K562 (cell line): ENCODE results near the gene ERC2. TPM values are rescaled to one million over a fixed set of nuclear protein-coding genes. Genes with fewer than 3 reads are reported as not detected.

ENCODE experiments used
- ATAC-seq: fragments of 200-7000 bp; cut with Tn5 transposase; 3 replicates; pipeline ENCODE4 v1.9.1; 2020; ENCODE audit warnings: moderate library complexity
- BruUV-seq: library from RNA; stranded (reverse); fragments of 400-500 nt; replicated peaks from 2 replicates; lab custom pipeline; 2021; lab: Mats Ljungman, UMichigan
- CTCF ChIA-PET: fragments of 300-600 bp; formaldehyde crosslinking; extraction: SDS; loops from one replicate; lab custom pipeline; 2021; ENCODE audit warnings: low intra/inter-chr PET ratio; lab: Yijun Ruan, JAX
- POLR2A ChIA-PET: fragments of 300-600, 350-650 bp; sonication (Branson Sonifier 250); formaldehyde crosslinking; extraction: SDS; loops from one replicate; lab custom pipeline; 2021; ENCODE audit warnings: antibody characterized with exemption, inconsistent platforms; lab: Yijun Ruan, JAX
- DNase-seq, 4 experiments: peaks; one replicate each; pipeline versions ENCODE4 v3.0.0 to v3.0.0-alpha.2; 2011 to 2018; ENCODE audit warnings: low spot score in 3 of 4, mixed read lengths in 3 of 4; ENCODE audit errors: extremely low read depth in 1 of 4
- FAIRE-seq: peaks from 2 replicates; lab custom pipeline; 2011; peaks lifted over from hg19 to GRCh38; lab: Jason Lieb, UNC
- H2AFZ ChIP-seq: 2 replicates; pipeline ENCODE4 v1.6.0; 2011; ENCODE audit warnings: low read depth, low read length, control low read depth, inconsistent platforms
- H3K27ac ChIP-seq: fragments of 200-600 bp; 3 replicates; pipeline ENCODE4 v1.8.0; 2011; ENCODE audit warnings: low read depth, mild to moderate bottlenecking, control low read depth, inconsistent platforms, low read length, moderate library complexity, mixed read lengths; ENCODE audit errors: extremely low read depth
- H3K27me3 ChIP-seq, 2 experiments: fragments of 300-600 bp in 1 of 2; 2 replicates in 1 of 2; 3 replicates in 1 of 2; pipeline versions ENCODE4 v1.6.0 to v1.8.0; 2011; ENCODE audit warnings: inconsistent platforms in 2 of 2, low read length in 2 of 2, mild to moderate bottlenecking in 1 of 2, mixed read lengths in 1 of 2, moderate library complexity in 1 of 2; ENCODE audit not compliant: control insufficient read depth in 2 of 2, insufficient read depth in 2 of 2
- H3K36me3 ChIP-seq: fragments of 300-600 bp; 3 replicates; pipeline ENCODE4 v1.8.0; 2011; ENCODE audit warnings: mild to moderate bottlenecking, low read length, inconsistent platforms; ENCODE audit not compliant: control insufficient read depth, insufficient read depth
- H3K4me1 ChIP-seq, 2 experiments: fragments of 200-600 bp in 1 of 2; replicated peaks in 1 of 2; 2 replicates in 1 of 2; 3 replicates in 1 of 2; pipeline versions ENCODE4 v1.5.1 to v1.8.0; 2011; ENCODE audit warnings: inconsistent platforms in 2 of 2, low read length in 2 of 2, mild to moderate bottlenecking in 1 of 2, mixed read lengths in 1 of 2, moderate library complexity in 1 of 2; ENCODE audit not compliant: control insufficient read depth in 2 of 2, insufficient read depth in 2 of 2
- H3K4me2 ChIP-seq: 2 replicates; pipeline ENCODE4 v1.6.1; 2011; ENCODE audit warnings: low read length, control low read depth, inconsistent platforms, mixed read lengths; ENCODE audit not compliant: insufficient read depth
- H3K4me3 ChIP-seq: fragments of 200-600 bp; sonication (generic), shearing (Covaris generic); 2 replicates; pipeline ENCODE4 v1.5.1; 2016; ENCODE audit warnings: control low read depth, inconsistent platforms
- H3K79me2 ChIP-seq: fragments of 200-600 bp; 3 replicates; pipeline ENCODE4 v1.8.0; 2011; ENCODE audit warnings: low read length, inconsistent platforms; ENCODE audit not compliant: control insufficient read depth, insufficient read depth
- H3K9ac ChIP-seq, 2 experiments: 2 replicates each; pipeline versions ENCODE4 v1.6.0 to v1.6.1; 2011; ENCODE audit warnings: low read depth in 2 of 2, low read length in 2 of 2, control low read depth in 1 of 2, inconsistent platforms in 1 of 2, mild to moderate bottlenecking in 1 of 2, mixed read lengths in 1 of 2; ENCODE audit not compliant: insufficient read depth in 1 of 2
- H3K9me1 ChIP-seq: one replicate; pipeline ENCODE4 v1.6.0; 2011; ENCODE audit warnings: inconsistent platforms, mild to moderate bottlenecking, low read length, moderate library complexity; ENCODE audit not compliant: control insufficient read depth, insufficient read depth
- H3K9me3 ChIP-seq: replicated peaks from 2 replicates; pipeline ENCODE4 v1.5.1; 2011; ENCODE audit warnings: low read depth, low read length, inconsistent platforms; ENCODE audit not compliant: control insufficient read depth, insufficient read depth
- H4K20me1 ChIP-seq: replicated peaks from 2 replicates; pipeline ENCODE4 v1.6.1; 2011; ENCODE audit warnings: low read length, inconsistent platforms, mixed read lengths; ENCODE audit not compliant: control insufficient read depth, insufficient read depth
- ETV5 ChIP-seq: sonication (generic); formaldehyde crosslinking; IDR thresholded peaks from 2 replicates; pipeline ENCODE4 v1.4.0; 2020; ENCODE audit warnings: low read depth, mild to moderate bottlenecking, missing genetic modification reagents
- GABPB1 ChIP-seq: sonication (generic); formaldehyde crosslinking; IDR thresholded peaks from 2 replicates; pipeline ENCODE4 v1.8.0; 2022; ENCODE audit warnings: mild to moderate bottlenecking, missing genetic modification reagents
- HEY1 ChIP-seq: fragments of 250-450 bp; sonication (Bioruptor Pico); IDR thresholded peaks from 2 replicates; pipeline ENCODE4 v1.5.0; 2020; ENCODE audit warnings: mild to moderate bottlenecking, moderate library complexity, borderline replicate concordance
- KHSRP ChIP-seq: fragments of 450-650 bp; IDR thresholded peaks from 2 replicates; pipeline ENCODE4 v1.6.1; 2017
- MCM5 ChIP-seq: fragments of 450-650 bp; IDR thresholded peaks from 2 replicates; pipeline ENCODE4 v1.6.1; 2016; ENCODE audit warnings: low read depth
- MED1 ChIP-seq: sonication (generic); formaldehyde crosslinking; IDR thresholded peaks from 2 replicates; pipeline ENCODE4 v1.8.1; 2023; ENCODE audit warnings: missing genetic modification reagents, borderline replicate concordance
- NBN ChIP-seq: fragments of 450-650 bp; IDR thresholded peaks from 2 replicates; pipeline ENCODE4 v1.6.1; 2016; ENCODE audit warnings: low read depth, mild to moderate bottlenecking
- NELFE ChIP-seq: IDR thresholded peaks from 2 replicates; pipeline ENCODE4 v1.6.1; 2011; ENCODE audit warnings: mild to moderate bottlenecking; ENCODE audit not compliant: insufficient read depth, insufficient read length
- NR2C1 ChIP-seq, 2 experiments: fragments of 450-650 bp; IDR thresholded peaks; 2 replicates each; pipeline ENCODE4 v1.6.1; 2017; ENCODE audit warnings: mild to moderate bottlenecking in 2 of 2, antibody characterized with exemption in 1 of 2, inconsistent platforms in 1 of 2, missing compliant biosample characterization in 1 of 2, missing genetic modification characterization in 1 of 2
- OTX1 ChIP-seq: fragments of 450-650 bp; formaldehyde crosslinking; IDR thresholded peaks from 2 replicates; pipeline ENCODE4 v1.4.0; 2022; ENCODE audit warnings: mild to moderate bottlenecking
- SIN3B ChIP-seq: fragments of 450-650 bp; IDR thresholded peaks from 2 replicates; pipeline ENCODE4 v1.6.1; 2017; ENCODE audit warnings: low read depth, mild to moderate bottlenecking, moderate library complexity
- XRCC3 ChIP-seq: fragments of 450-650 bp; IDR thresholded peaks from 2 replicates; pipeline ENCODE4 v1.6.1; 2017; ENCODE audit warnings: mild to moderate bottlenecking, moderate library complexity
- ZKSCAN3 ChIP-seq: fragments of 250-450 bp; sonication (Bioruptor Pico); IDR thresholded peaks from 2 replicates; pipeline ENCODE4 v1.4.0; 2020
- ZNF124 ChIP-seq: sonication (generic); formaldehyde crosslinking; IDR thresholded peaks from 2 replicates; pipeline ENCODE4 v1.8.1; 2022; ENCODE audit warnings: missing genetic modification reagents
- ZNF282 ChIP-seq: sonication (generic); formaldehyde crosslinking; IDR thresholded peaks from 2 replicates; pipeline ENCODE4 v1.8.1; 2023; ENCODE audit warnings: missing genetic modification reagents
- ZNF57 ChIP-seq: fragments of 450-650 bp; formaldehyde crosslinking; IDR thresholded peaks from 2 replicates; pipeline ENCODE4 v1.4.0; 2020; ENCODE audit warnings: mild to moderate bottlenecking, moderate library complexity
- ZNF699 ChIP-seq: fragments of 250-450 bp; sonication (Bioruptor Pico); IDR thresholded peaks from 2 replicates; pipeline ENCODE4 v1.8.0; 2021; ENCODE audit warnings: mild to moderate bottlenecking, moderate library complexity; ENCODE audit not compliant: insufficient replicate concordance
- WGBS: fragments of 100-300 bp; shearing (Covaris generic); methylation state at CpG from one replicate; pipeline ENCODE4 v1.1.6; 2016; ENCODE audit warnings: low coverage, mixed read lengths; ENCODE audit not compliant: insufficient coverage; ENCODE audit errors: missing lambda C conversion rate; 5-methylcytosine and 5-hydroxymethylcytosine counted together
- in situ Hi-C: fragments of 300-500 bp; cut with MboI; formaldehyde crosslinking; loops from 4 replicates; pipeline ENCODE4 v1.15.0; 2018; ENCODE audit warnings: inconsistent platforms, mixed read lengths
- intact Hi-C: fragments of 100-400 bp; cut with micrococcal nuclease; formaldehyde crosslinking; loops from 2 replicates; pipeline ENCODE4 v1.14.2; 2022
- polyA plus RNA-seq, 8 experiments: library from polyadenylated mRNA; depleted of rRNA in 4 of 8; stranded (reverse) in 5 of 8; unstranded in 3 of 8; fragments of >200 nt; fragmentation: Nextera tagmentation in 2 of 8; fragmentation: Illumina TruSeq in 1 of 8; extraction: Ambion mirVana in 2 of 8; extraction: Trizol in 1 of 8; gene quantifications; 2 replicates each; pipeline versions ENCODE4 v1.2.1 to v1.2.3, GENCODE V29; 2011 to 2014; ENCODE audit warnings: inconsistent platforms in 1 of 8, missing spikeins in 1 of 8
- total RNA-seq, 7 experiments: library from RNA; depleted of rRNA in 6 of 7; stranded (reverse); fragments of >200 nt in 6 of 7; fragmentation: Illumina TruSeq in 2 of 7; extraction: Trizol in 2 of 7; gene quantifications; 2 replicates each; pipeline versions ENCODE4 v1.2.1 to v1.2.3, GENCODE V29; 2011 to 2021; ENCODE audit warnings: low replicate concordance in 1 of 7
- TF ChIP-seq, protein P1 (sequence below), 3 experiments: IDR thresholded peaks in 2 of 3; conservative IDR thresholded peaks in 1 of 3; 2 replicates each; pipeline ENCODE4 v1.5.1; 2011 to 2012; ENCODE audit warnings: low read length in 3 of 3, mild to moderate bottlenecking in 3 of 3, control low read depth in 2 of 3, improper control_type of control experiment in 1 of 3, inconsistent platforms in 1 of 3, low read depth in 1 of 3, mixed read lengths in 1 of 3, moderate library complexity in 1 of 3; ENCODE audit not compliant: insufficient read depth in 2 of 3
- TF ChIP-seq, protein P2 (sequence below), 2 experiments: IDR thresholded peaks in 1 of 2; conservative IDR thresholded peaks in 1 of 2; 2 replicates each; pipeline ENCODE4 v1.6.1; 2016; ENCODE audit warnings: low read depth in 2 of 2, mild to moderate bottlenecking in 1 of 2, missing compliant biosample characterization in 1 of 2, missing genetic modification characterization in 1 of 2, moderate library complexity in 1 of 2

The ERC2 gene
- total and polyA plus RNA-seq, 9 of the 15 experiments (the other 6 are each of a cell fraction or from before 2014, with no cell fraction given) = 0.04 to 0.18 (median 0.07) TPM; not detected in 2

DNA sequence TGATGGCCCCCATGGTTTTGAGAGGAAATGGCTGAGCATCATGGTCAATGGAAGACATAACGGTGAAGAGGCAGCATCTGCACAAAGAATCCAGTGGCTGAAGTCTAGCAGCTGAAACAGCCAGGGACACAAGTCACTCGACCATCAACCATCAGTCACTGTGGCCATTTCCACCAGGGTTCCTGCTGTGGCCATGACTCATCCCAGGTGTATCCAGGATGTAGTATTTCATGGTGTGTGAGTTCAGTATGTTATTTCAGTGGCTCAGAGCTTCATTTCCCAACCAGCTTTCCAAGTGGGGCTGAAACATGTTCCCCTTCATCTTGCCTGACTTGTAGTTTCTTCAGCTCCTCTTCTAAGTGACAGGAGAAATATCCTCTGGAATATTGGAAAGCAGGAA, 933.4 kb downstream of the ERC2 start:
- no peak overlapping the region for H3K4me2 ChIP-seq
- H3K27me3 ChIP-seq = peaks cover 0 to 4% of the 10 kb centered on the region in 2 experiments; a peak in 1 of 5 replicates
- H3K27ac ChIP-seq = no peak overlapping the region
- no peak overlapping the region for H3K4me3 ChIP-seq
- H4K20me1 ChIP-seq = no peaks in the 10 kb centered on the region
- 0% methylated on average over 2 of the region's 2 CpGs for WGBS
- no peak overlapping the region for H3K9ac ChIP-seq
- FAIRE-seq = no peak
- H3K9me3 ChIP-seq = no peaks in the 10 kb centered on the region
- ChIA-PET CTCF (no interaction called here), POLR2A (interaction anchor here (0.6 kb wide), 1 partner anchor 42 kb away, joined by 5 read pairs; no protein-coding TSS in a partner anchor)
- intact Hi-C loops = no loop called here
- H3K79me2 ChIP-seq = no peaks in the 10 kb centered on the region
- DNase-seq = no peak
- no peaks in the 10 kb centered on the region for H3K9me1 ChIP-seq
- in situ Hi-C loops = no loop called here
- no peaks in the 10 kb centered on the region for H3K4me1 ChIP-seq
- no TSS peak for BruUV-seq
- no peak overlapping the region for H2AFZ ChIP-seq
- H3K36me3 ChIP-seq = no peaks in the 10 kb centered on the region
- ATAC-seq = no peak
- TF ChIP-seq ETV5 (CRISPR knock-in tag) (no peak), ZNF699 (CRISPR knock-in tag) (no peak), MED1 (CRISPR knock-in tag) (no peak), GABPB1 (no peak), ZNF282 (CRISPR knock-in tag) (no peak), ZNF124 (CRISPR knock-in tag) (no peak), HEY1 (CRISPR knock-in tag) (no peak), NR2C1 (IDR thresholded peaks at IDR 0.05) (no peak), NR2C1 (tag; IDR thresholded peaks at IDR 0.05) (no peak), OTX1 (CRISPR knock-in tag) (no peak), KHSRP (no peak), NBN (no peak), ZKSCAN3 (CRISPR knock-in tag) (no peak), SIN3B (no peak), XRCC3 (no peak), ZNF57 (no peak), NELFE (no peak), MCM5 (no peak)
- TF ChIP-seq, protein P1, sequence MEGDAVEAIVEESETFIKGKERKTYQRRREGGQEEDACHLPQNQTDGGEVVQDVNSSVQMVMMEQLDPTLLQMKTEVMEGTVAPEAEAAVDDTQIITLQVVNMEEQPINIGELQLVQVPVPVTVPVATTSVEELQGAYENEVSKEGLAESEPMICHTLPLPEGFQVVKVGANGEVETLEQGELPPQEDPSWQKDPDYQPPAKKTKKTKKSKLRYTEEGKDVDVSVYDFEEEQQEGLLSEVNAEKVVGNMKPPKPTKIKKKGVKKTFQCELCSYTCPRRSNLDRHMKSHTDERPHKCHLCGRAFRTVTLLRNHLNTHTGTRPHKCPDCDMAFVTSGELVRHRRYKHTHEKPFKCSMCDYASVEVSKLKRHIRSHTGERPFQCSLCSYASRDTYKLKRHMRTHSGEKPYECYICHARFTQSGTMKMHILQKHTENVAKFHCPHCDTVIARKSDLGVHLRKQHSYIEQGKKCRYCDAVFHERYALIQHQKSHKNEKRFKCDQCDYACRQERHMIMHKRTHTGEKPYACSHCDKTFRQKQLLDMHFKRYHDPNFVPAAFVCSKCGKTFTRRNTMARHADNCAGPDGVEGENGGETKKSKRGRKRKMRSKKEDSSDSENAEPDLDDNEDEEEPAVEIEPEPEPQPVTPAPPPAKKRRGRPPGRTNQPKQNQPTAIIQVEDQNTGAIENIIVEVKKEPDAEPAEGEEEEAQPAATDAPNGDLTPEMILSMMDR (IDR thresholded peaks at IDR 0.05 in 2 of 3, conservative IDR thresholded peaks at IDR 0.05 in 1 of 3; ENCODE audit: insufficient read depth in 2 of 3, low read depth in 1 of 3, low read length in 3 of 3) = no peak
- TF ChIP-seq, protein P2, sequence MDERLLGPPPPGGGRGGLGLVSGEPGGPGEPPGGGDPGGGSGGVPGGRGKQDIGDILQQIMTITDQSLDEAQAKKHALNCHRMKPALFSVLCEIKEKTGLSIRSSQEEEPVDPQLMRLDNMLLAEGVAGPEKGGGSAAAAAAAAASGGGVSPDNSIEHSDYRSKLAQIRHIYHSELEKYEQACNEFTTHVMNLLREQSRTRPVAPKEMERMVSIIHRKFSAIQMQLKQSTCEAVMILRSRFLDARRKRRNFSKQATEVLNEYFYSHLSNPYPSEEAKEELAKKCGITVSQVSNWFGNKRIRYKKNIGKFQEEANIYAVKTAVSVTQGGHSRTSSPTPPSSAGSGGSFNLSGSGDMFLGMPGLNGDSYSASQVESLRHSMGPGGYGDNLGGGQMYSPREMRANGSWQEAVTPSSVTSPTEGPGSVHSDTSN (CRISPR knock-in tag; IDR thresholded peaks at IDR 0.05; ENCODE audit: low read depth) = no peak
- TF ChIP-seq, protein P2 (tag; conservative IDR thresholded peaks at IDR 0.05; ENCODE audit: low read depth) = no peak
